Neutrophil (primary cell): ENCODE measurements around the gene CPXM2.
"Not testable (repeated sequence)": the region's sequence is repeated elsewhere in the genome, so short reads cannot be mapped to it uniquely, and the experiment has no call there.

Source experiments
- H3K27ac ChIP-seq: fragments of 200-600 bp; sonication (generic); 2 replicates; pipeline ENCODE4 v1.5.1; 2016; ENCODE audit warnings: mild to moderate bottlenecking, moderate library complexity
- H3K27me3 ChIP-seq: fragments of 200-600 bp; sonication (generic); 2 replicates; pipeline ENCODE4 v1.6.0; 2016; ENCODE audit warnings: mild to moderate bottlenecking
- H3K36me3 ChIP-seq: fragments of 200-600 bp; sonication (generic); 2 replicates; pipeline ENCODE4 v1.5.1; 2017
- H3K4me1 ChIP-seq, 2 experiments: fragments of 200-600 bp in 1 of 2; sonication (generic) in 1 of 2; 1 replicate in 1 of 2; 2 replicates in 1 of 2; pipeline versions ENCODE4 v1.5.1 to v1.6.1; 2013 to 2016; ENCODE audit warnings: low read depth in 1 of 2, low read length in 1 of 2, mild to moderate bottlenecking in 1 of 2, moderate library complexity in 1 of 2; ENCODE audit not compliant: control insufficient read depth in 1 of 2, insufficient read depth in 1 of 2
- H3K4me3 ChIP-seq, 2 experiments: fragments of 200-600 bp in 1 of 2; sonication (generic) in 1 of 2; 1 replicate in 1 of 2; 2 replicates in 1 of 2; pipeline ENCODE4 v1.5.1; 2013 to 2016; ENCODE audit warnings: low read depth in 1 of 2, low read length in 1 of 2, mild to moderate bottlenecking in 1 of 2, moderate library complexity in 1 of 2
- H3K9me3 ChIP-seq: fragments of 200-600 bp; sonication (generic); 2 replicates; pipeline ENCODE4 v1.5.1; 2016
- TF ChIP-seq, protein P1 (sequence below): fragments of 200-600 bp; sonication (generic); IDR thresholded peaks from 2 replicates; pipeline ENCODE4 v1.5.1; 2016; ENCODE audit warnings: antibody characterized with exemption

CPXM2 gene

DNA sequence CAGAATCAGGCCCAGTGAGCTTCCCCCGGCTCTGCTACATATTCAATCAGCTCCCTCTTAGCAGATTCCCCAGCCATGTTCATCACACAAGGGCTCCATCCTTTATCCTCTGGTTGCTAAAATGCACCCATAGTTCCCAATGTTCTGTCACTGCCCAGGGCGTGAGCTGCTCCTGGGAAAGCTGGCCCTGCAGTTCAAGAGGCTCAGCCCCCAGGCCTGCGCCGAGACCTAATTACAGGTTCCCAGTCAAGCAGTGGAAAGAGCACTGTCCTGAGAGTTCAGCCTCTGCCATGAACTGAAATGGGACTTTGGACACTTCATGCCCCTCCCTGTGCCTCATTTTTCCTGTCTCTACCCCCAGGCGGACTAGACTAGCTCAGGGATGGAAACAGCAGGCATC, 149.9 kb downstream of the CPXM2 start:
- no peak overlapping the region for H3K4me3 ChIP-seq
- H3K4me1 ChIP-seq = no peaks in the 10 kb centered on the region
- H3K36me3 ChIP-seq = no peaks in the 10 kb centered on the region
- no peaks in the 10 kb centered on the region for H3K9me3 ChIP-seq
- TF ChIP-seq, protein P1, sequence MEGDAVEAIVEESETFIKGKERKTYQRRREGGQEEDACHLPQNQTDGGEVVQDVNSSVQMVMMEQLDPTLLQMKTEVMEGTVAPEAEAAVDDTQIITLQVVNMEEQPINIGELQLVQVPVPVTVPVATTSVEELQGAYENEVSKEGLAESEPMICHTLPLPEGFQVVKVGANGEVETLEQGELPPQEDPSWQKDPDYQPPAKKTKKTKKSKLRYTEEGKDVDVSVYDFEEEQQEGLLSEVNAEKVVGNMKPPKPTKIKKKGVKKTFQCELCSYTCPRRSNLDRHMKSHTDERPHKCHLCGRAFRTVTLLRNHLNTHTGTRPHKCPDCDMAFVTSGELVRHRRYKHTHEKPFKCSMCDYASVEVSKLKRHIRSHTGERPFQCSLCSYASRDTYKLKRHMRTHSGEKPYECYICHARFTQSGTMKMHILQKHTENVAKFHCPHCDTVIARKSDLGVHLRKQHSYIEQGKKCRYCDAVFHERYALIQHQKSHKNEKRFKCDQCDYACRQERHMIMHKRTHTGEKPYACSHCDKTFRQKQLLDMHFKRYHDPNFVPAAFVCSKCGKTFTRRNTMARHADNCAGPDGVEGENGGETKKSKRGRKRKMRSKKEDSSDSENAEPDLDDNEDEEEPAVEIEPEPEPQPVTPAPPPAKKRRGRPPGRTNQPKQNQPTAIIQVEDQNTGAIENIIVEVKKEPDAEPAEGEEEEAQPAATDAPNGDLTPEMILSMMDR = no peak
- no peak overlapping the region for H3K27ac ChIP-seq
- H3K27me3 ChIP-seq = no peaks in the 10 kb centered on the region

DNA sequence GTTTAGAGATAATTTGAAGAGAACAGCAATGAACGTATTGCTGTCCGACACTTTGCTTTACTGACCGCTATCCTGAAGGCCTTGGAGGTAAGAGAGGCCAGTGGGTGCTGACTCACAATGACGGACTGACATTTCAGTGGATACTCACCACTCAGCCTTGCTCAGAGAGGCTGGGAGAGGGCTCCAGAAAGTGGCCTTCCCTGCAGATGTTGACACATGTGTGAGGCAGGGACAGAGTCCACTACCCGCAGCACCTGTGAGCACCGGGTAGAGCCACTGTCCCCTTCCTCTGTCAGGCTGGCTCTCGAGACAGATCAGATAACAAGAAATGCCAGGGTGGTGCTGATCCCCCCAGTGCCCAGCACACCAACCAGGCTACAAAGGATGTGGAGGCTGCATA, 150.5 kb downstream of the CPXM2 start:
- TF ChIP-seq, protein P1 = no peak
- Histone ChIP-seq H3K4me3 (no peak overlapping the region), H3K27me3 (no peaks in the 10 kb centered on the region), H3K9me3 (no peaks in the 10 kb centered on the region), H3K4me1 (no peaks in the 10 kb centered on the region), H3K36me3 (no peaks in the 10 kb centered on the region), H3K27ac (no peak overlapping the region)

DNA sequence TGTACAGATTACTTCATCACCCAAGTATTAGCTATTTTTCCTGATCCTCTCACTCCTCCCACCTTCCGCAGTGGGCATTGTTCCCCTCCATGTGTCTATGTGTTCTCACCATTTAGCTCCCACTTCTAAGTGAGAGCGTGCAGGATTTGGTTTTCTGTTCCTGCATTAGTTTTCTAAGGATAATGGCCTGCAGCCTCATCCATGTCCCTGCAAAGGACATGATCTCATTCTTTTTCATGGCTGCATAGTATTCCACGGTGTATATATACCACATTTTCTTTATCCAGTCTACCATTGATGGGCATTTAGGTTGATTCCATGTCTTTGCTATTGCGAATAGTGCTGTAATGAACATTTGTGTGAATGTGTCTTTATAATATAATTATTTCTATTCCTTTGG, 154.7 kb downstream of the CPXM2 start:
- not testable (repeated sequence) for H3K27ac ChIP-seq, H3K4me1 ChIP-seq, H3K9me3 ChIP-seq, H3K36me3 ChIP-seq, H3K4me3 ChIP-seq, H3K27me3 ChIP-seq

DNA sequence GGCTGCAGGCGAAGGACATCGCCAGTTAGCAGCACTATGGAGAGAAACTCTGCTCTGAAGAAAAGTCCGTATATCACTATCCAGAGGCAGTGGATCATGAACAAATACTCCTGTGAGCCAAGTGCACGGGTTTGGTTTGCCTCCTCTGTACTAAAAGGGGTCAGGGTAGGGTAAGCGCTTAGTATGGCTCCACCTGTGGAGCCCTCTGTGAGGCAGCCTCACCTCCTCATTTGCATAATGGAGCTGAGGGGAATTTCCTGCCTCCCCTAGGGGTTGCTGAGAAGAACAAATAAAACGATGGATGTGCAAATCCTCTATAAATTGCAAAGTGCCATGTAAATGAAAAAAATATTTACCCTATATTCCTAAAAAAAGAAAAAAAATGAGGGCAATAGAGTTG, 162.1 kb downstream of the CPXM2 start:
- no peak overlapping the region for H3K4me3 ChIP-seq
- H3K9me3 ChIP-seq = no peaks in the 10 kb centered on the region
- H3K27me3 ChIP-seq = no peaks in the 10 kb centered on the region
- no peaks in the 10 kb centered on the region for H3K4me1 ChIP-seq
- TF ChIP-seq, protein P1 = no peak
- no peak overlapping the region for H3K27ac ChIP-seq
- H3K36me3 ChIP-seq = no peaks in the 10 kb centered on the region

DNA sequence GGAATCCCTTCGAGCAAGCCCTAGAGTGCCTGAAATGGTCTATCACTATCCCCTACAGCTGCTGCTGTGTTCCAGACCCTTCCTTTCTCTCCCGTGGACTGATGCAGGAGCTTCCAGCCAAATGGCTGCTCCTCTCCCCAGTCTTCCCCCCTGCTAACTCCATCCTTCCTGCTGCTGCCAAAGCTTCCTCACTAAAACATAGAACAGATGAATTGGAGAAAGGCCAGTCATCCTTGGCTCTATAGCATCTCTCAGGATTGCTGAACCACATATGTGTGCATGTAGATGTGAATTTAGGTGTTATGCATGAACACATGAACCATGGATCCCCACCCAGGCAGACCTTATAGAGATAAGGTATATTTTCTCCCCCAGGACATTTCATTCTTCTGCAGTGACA, 164.8 kb downstream of the CPXM2 start:
- H3K4me1 ChIP-seq = no peaks in the 10 kb centered on the region
- H3K4me3 ChIP-seq = no peak overlapping the region
- H3K27ac ChIP-seq = no peak overlapping the region
- no peaks in the 10 kb centered on the region for H3K36me3 ChIP-seq
- no peaks in the 10 kb centered on the region for H3K27me3 ChIP-seq
- H3K9me3 ChIP-seq = no peaks in the 10 kb centered on the region
- TF ChIP-seq, protein P1 = no peak

DNA sequence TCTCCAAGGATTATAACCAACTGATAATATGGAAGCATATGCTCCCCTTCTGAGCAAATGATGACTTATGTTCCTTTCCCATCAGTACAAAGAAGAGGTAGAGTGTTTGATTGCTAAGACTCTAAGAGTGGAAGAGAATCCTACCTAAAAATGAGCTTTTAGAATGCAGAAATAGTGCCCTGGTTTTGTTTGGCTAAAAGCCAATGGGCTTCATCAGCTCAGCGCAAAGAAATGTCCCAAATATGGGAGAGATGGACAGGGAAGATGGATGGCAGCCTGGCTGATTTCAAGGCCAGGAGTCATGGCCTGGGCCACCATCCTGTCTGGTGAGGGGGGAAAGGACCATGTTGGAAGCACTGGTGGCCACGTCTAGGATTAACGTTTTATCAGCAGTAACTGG, 165.2 kb downstream of the CPXM2 start:
- H3K27ac ChIP-seq = no peak overlapping the region
- H3K9me3 ChIP-seq = no peaks in the 10 kb centered on the region
- TF ChIP-seq, protein P1 = no peak
- H3K4me1 ChIP-seq = no peaks in the 10 kb centered on the region
- H3K36me3 ChIP-seq = no peaks in the 10 kb centered on the region
- no peak overlapping the region for H3K4me3 ChIP-seq
- H3K27me3 ChIP-seq = no peaks in the 10 kb centered on the region
